Stomach (tissue), 4 donors: Measurements from ENCODE around the gene DAPK2.

ENCODE experiments used
- CTCF ChIP-seq, 7 experiments: fragments of 450-650 bp in 4 of 7; fragments of 200-600 bp in 3 of 7; sonication (generic) in 3 of 7; IDR thresholded peaks; one replicate each; pipeline ENCODE4 v1.5.1; 2016 to 2019; ENCODE audit warnings: antibody characterized with exemption in 7 of 7, control low read depth in 2 of 7, mild to moderate bottlenecking in 1 of 7
- EP300 ChIP-seq: sonication (generic); formaldehyde crosslinking; IDR thresholded peaks from one replicate; pipeline ENCODE4 v1.6.1; 2017; ENCODE audit warnings: antibody characterized with exemption

GRCh38 chr15:63953524-63953923 is 92.8 kb downstream of the DAPK2 start:
- TF ChIP-seq CTCF (IDR thresholded peaks at IDR 0.05) (no peak), EP300 (no peak)
